SHP77 treated with DMSO at 0.1 percent for 48 hours (cell line): Measurements from ENCODE around the gene IL2RA.
"Not testable (repeated sequence)": the region's sequence is repeated elsewhere in the genome, so short reads cannot be mapped to it uniquely, and the experiment has no call there.

ENCODE experiments used
- DNase-seq: peaks from one replicate; lab custom pipeline; 2025; lab: John Stamatoyannopoulos, UW

IL2RA gene

GRCh38 chr10:6082496-6083395, 20.6 kb upstream of the IL2RA start:
- no peak for DNase-seq

GRCh38 chr10:6080417-6080973, 18.3 kb upstream of the IL2RA start:
- DNase-seq, result no peak

- DNase-seq, result no peak
Observed at GRCh38 chr10:6079044-6079443, 16.9 kb upstream of the IL2RA start.

- no peak for DNase-seq
Observed at GRCh38 chr10:6077071-6077675, 15.0 kb upstream of the IL2RA start.

GRCh38 chr10:6074489-6075301, 12.5 kb upstream of the IL2RA start:
- no peak for DNase-seq

GRCh38 chr10:6072215-6072934, 10.2 kb upstream of the IL2RA start:
- DNase-seq, result no peak

GRCh38 chr10:6071181-6072175, 9.3 kb upstream of the IL2RA start:
- DNase-seq, result no peak

- DNase-seq, result no peak
Observed at GRCh38 chr10:6070660-6071059, 8.5 kb upstream of the IL2RA start.

GRCh38 chr10:6069081-6069931, 7.1 kb upstream of the IL2RA start:
- no peak for DNase-seq

GRCh38 chr10:6068422-6068821, 6.3 kb upstream of the IL2RA start:
- no peak for DNase-seq

- no peak for DNase-seq
Observed at GRCh38 chr10:6068006-6068405, 5.8 kb upstream of the IL2RA start.

GRCh38 chr10:6067457-6067856, 5.3 kb upstream of the IL2RA start:
- no peak for DNase-seq

- no peak for DNase-seq
Observed at GRCh38 chr10:6065835-6066234, 3.7 kb upstream of the IL2RA start.

GRCh38 chr10:6065406-6065805, 3.2 kb upstream of the IL2RA start:
- DNase-seq, result no peak

GRCh38 chr10:6064726-6065125, 2.6 kb upstream of the IL2RA start:
- DNase-seq, result not testable (repeated sequence)

GRCh38 chr10:6064119-6064518, 2.0 kb upstream of the IL2RA start:
- no peak for DNase-seq

GRCh38 chr10:6061056-6061455, 1.1 kb downstream of the IL2RA start:
- DNase-seq, result no peak

GRCh38 chr10:6059506-6059905, 2.7 kb downstream of the IL2RA start:
- DNase-seq, result no peak

GRCh38 chr10:6058682-6059475, 3.3 kb downstream of the IL2RA start:
- no peak for DNase-seq
